Breast epithelium (tissue), 3 donors: ENCODE measurements around the gene CDH4.

Experiments
- CTCF ChIP-seq, 3 donors: fragments of 450-650 bp; IDR thresholded peaks; one replicate each; pipeline ENCODE4 v1.5.1; 2016 to 2017; ENCODE audit warnings: antibody characterized with exemption in 3 of 3, mild to moderate bottlenecking in 3 of 3, moderate library complexity in 3 of 3
- POLR2A ChIP-seq: fragments of 450-650 bp; IDR thresholded peaks from one replicate; pipeline ENCODE4 v1.6.1; 2016; ENCODE audit warnings: antibody characterized with exemption, mild to moderate bottlenecking, moderate library complexity

DNA sequence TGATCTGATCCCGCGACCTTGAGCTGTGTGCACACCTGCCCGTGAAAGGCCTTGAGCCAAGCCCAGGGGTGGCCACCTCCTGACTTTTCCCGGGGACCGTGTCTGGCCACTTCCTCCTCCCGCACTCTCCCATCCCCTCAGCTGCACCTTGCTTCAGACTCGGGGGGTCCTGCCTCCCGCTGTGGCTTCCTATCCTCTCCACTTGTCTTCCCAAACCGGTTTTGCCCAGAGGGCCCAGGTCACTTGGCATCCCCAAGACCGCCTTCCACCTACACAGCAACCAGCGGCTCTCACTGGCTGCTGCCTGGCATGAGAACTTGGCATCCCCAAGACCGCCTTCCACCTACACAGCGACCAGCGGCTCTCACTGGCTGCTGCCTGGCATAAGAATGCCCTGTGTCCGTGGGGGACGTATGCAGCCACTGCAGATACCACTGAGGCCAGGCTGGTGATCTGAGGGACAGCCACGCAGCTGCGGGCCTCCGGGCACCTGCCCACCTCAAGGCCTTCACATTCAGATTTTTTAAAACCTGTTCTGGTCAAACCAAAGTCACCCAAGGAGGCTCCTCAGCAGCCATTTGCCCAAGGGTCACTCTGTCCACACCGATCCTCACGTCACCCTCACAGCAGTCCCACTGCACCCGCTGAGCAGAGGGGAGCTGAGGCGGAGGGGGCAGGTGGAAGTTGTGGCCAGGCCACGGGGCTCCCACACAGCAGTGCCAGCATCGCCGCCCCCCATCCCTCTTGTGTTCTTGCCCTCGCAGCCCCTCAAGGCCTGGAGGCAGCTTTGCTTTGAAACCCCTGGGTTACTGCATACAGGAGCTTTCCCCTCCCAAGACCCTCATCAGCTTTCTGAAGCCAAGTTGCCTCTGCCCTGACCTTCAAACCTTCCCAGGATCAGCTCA lies 568.1 kb downstream of the CDH4 start:
- TF ChIP-seq CTCF (IDR thresholded peaks at IDR 0.05) = no peak
- no peak for TF ChIP-seq POLR2A
